DND-41 (cell line): Measurements from ENCODE around the gene UGT1A5.

Experiments used
- ATAC-seq: fragments of 200-7000 bp; cut with Tn5 transposase; 3 replicates; pipeline ENCODE4 v1.9.1; 2021; ENCODE audit warnings: low read depth; ENCODE audit not compliant: insufficient read depth
- DNase-seq: peaks from one replicate; pipeline ENCODE4 v3.0.0-alpha.2; 2020
- H2AFZ ChIP-seq: 2 replicates; pipeline ENCODE4 v1.6.0; 2012; ENCODE audit warnings: low read depth, low read length
- H3K27ac ChIP-seq: 2 replicates; pipeline ENCODE4 v1.5.1; 2012; ENCODE audit warnings: low read length, inconsistent platforms
- H3K27me3 ChIP-seq: fragments of 200-600 bp; sonication (generic); 2 replicates; pipeline ENCODE4 v1.6.0; 2012; ENCODE audit warnings: low read length, mild to moderate bottlenecking, inconsistent platforms; ENCODE audit not compliant: insufficient read depth, poor library complexity
- H3K36me3 ChIP-seq: 2 replicates; pipeline ENCODE4 v1.5.1; 2012; ENCODE audit warnings: low read length, inconsistent platforms; ENCODE audit not compliant: insufficient read depth
- H3K4me1 ChIP-seq: 2 replicates; pipeline ENCODE4 v1.5.1; 2012; ENCODE audit warnings: mild to moderate bottlenecking, low read length; ENCODE audit not compliant: insufficient read depth
- H3K4me2 ChIP-seq: 2 replicates; pipeline ENCODE4 v1.6.0; 2012; ENCODE audit warnings: mild to moderate bottlenecking, moderate library complexity, low read length, inconsistent platforms; ENCODE audit not compliant: insufficient read depth
- H3K4me3 ChIP-seq, 2 experiments: fragments of 200-600 bp in 1 of 2; shearing (Covaris generic) in 1 of 2; 2 replicates each; pipeline ENCODE4 v1.5.1; 2012 to 2016; ENCODE audit warnings: inconsistent platforms in 2 of 2, low read length in 2 of 2, mild to moderate bottlenecking in 2 of 2, low read depth in 1 of 2, moderate library complexity in 1 of 2
- H3K79me2 ChIP-seq: 2 replicates; pipeline ENCODE4 v1.6.0; 2012; ENCODE audit warnings: low read length, inconsistent platforms; ENCODE audit not compliant: insufficient read depth
- H3K9ac ChIP-seq: 2 replicates; pipeline ENCODE4 v1.6.0; 2012; ENCODE audit warnings: low read depth, mild to moderate bottlenecking, inconsistent platforms, low read length, moderate library complexity
- H3K9me3 ChIP-seq: 2 replicates; pipeline ENCODE4 v1.5.1; 2012; ENCODE audit warnings: low read length, moderate library complexity, mild to moderate bottlenecking, inconsistent platforms; ENCODE audit not compliant: insufficient read depth, severe bottlenecking
- H4K20me1 ChIP-seq: 2 replicates; pipeline ENCODE4 v1.6.0; 2012; ENCODE audit warnings: low read length; ENCODE audit not compliant: insufficient read depth
- EZH2 ChIP-seq: IDR thresholded peaks from 3 replicates; pipeline ENCODE4 v1.6.1; 2012; ENCODE audit warnings: borderline replicate concordance, low read depth, mild to moderate bottlenecking, moderate library complexity, low read length, inconsistent platforms; ENCODE audit not compliant: severe bottlenecking
- TF ChIP-seq, protein P1 (sequence below): IDR thresholded peaks from 2 replicates; pipeline ENCODE4 v1.5.1; 2012; ENCODE audit warnings: borderline replicate concordance, low read length, moderate library complexity, mild to moderate bottlenecking; ENCODE audit not compliant: poor library complexity, severe bottlenecking; ENCODE audit errors: extremely low read depth

The UGT1A5 gene

DNA sequence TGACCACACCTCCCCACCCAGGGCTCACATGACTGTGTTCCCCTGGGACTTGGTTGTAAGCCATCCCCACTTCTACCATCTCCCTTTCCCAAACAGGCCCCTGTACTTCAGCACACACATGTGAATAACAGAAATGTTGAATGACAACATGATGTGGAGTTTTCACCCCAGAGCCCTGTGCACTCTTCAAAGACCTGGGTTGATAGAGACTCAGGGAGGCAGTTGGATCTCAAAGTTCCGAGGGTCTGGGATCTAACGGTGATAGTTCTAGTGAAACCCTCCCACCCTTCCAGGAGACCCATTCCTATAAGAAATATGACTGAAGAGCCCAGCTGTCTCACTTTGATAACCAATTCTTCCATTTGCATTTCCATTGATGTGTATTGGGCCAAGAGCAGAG lies 65.3 kb downstream of the UGT1A5 start, which contains the start of gene MROH2A:
TSS of gene MROH2A (plus strand) at position 301 of the 400 bp plus-strand sequence. CDS start 1,029 bp downstream, outside the sequence.
- H3K9me3 ChIP-seq: no peaks in the 10 kb centered on the region
- no peak within 1 kb of the TSS for H3K4me2 ChIP-seq
- no peaks in the 10 kb centered on the region for H3K36me3 ChIP-seq
- DNase-seq (no peak), ATAC-seq (no peak)
- no peak within 1 kb of the TSS for H2AFZ ChIP-seq
- H3K9ac ChIP-seq: no peak within 1 kb of the TSS
- no peaks in the 10 kb centered on the region for H3K79me2 ChIP-seq
- no peak within 1 kb of the TSS for H3K4me3 ChIP-seq
- no peaks in the 10 kb centered on the region for H3K27me3 ChIP-seq
- no peaks in the 10 kb centered on the region for H3K4me1 ChIP-seq
- no peak for TF ChIP-seq EZH2
- TF ChIP-seq, protein P1, sequence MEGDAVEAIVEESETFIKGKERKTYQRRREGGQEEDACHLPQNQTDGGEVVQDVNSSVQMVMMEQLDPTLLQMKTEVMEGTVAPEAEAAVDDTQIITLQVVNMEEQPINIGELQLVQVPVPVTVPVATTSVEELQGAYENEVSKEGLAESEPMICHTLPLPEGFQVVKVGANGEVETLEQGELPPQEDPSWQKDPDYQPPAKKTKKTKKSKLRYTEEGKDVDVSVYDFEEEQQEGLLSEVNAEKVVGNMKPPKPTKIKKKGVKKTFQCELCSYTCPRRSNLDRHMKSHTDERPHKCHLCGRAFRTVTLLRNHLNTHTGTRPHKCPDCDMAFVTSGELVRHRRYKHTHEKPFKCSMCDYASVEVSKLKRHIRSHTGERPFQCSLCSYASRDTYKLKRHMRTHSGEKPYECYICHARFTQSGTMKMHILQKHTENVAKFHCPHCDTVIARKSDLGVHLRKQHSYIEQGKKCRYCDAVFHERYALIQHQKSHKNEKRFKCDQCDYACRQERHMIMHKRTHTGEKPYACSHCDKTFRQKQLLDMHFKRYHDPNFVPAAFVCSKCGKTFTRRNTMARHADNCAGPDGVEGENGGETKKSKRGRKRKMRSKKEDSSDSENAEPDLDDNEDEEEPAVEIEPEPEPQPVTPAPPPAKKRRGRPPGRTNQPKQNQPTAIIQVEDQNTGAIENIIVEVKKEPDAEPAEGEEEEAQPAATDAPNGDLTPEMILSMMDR: no peak
- H3K27ac ChIP-seq: no peak within 1 kb of the TSS
- no peaks in the 10 kb centered on the region for H4K20me1 ChIP-seq

DNA sequence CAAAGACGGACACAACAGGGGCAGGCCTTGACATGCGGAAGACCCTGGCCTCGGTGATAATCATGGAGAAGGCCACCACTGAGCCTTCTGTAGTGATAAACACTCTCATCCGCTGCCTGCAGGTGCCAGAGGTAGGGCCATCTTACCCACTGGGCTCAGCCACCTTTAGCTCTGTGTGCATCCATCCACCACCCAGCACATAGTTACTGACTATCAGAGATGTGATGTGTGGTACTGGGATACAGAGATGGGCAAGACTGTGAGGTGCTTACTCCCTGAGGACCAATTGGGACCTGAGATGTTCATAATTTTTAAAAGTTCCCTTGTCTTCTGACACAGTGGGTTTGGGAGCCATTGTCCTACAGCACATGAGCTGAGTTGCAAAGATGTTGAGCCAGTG lies 67.0 kb downstream of the UGT1A5 start:
- Histone ChIP-seq H3K36me3 (no peaks in the 10 kb centered on the region), H3K27ac (no peak overlapping the region), H3K4me1 (no peaks in the 10 kb centered on the region), H3K9ac (no peak overlapping the region), H3K4me2 (no peak overlapping the region), H3K27me3 (no peaks in the 10 kb centered on the region), H2AFZ (no peak overlapping the region), H3K4me3 (no peak overlapping the region), H3K79me2 (no peaks in the 10 kb centered on the region), H3K9me3 (no peaks in the 10 kb centered on the region), H4K20me1 (no peaks in the 10 kb centered on the region)
- no peak for ATAC-seq
- no peak for TF ChIP-seq EZH2
- TF ChIP-seq, protein P1: no peak
- no peak for DNase-seq

DNA sequence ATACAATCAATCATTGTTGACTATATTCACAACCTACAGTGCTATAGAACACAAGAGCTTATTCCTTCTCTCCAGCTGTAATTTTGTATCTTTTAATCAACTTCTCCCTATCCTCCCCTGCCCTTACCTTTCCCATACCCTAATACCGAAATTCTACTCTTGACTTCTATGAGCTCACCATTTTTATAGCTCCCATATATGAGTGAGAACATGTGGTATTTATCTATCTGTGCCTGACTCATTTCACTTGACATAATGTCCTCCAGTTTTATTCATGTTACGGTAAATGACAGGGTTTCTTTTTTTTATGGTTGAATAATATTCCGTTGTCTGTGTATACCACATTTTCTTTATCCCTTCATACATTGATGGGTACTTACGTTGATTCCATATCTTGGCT lies 68.1 kb downstream of the UGT1A5 start:
- no peaks in the 10 kb centered on the region for H3K9me3 ChIP-seq
- no peak overlapping the region for H3K9ac ChIP-seq
- H3K4me1 ChIP-seq: no peaks in the 10 kb centered on the region
- no peak for TF ChIP-seq EZH2
- TF ChIP-seq, protein P1: no peak
- no peak for DNase-seq
- no peaks in the 10 kb centered on the region for H3K36me3 ChIP-seq
- no peaks in the 10 kb centered on the region for H3K79me2 ChIP-seq
- H3K4me2 ChIP-seq: no peak overlapping the region
- no peaks in the 10 kb centered on the region for H4K20me1 ChIP-seq
- no peak overlapping the region for H3K4me3 ChIP-seq
- no peaks in the 10 kb centered on the region for H3K27me3 ChIP-seq
- H3K27ac ChIP-seq: no peak overlapping the region
- no peak overlapping the region for H2AFZ ChIP-seq
- ATAC-seq: no peak

- Histone ChIP-seq H3K4me3 (no peak overlapping the region), H3K9ac (no peak overlapping the region), H3K4me1 (no peaks in the 10 kb centered on the region), H3K9me3 (no peaks in the 10 kb centered on the region), H3K27ac (no peak overlapping the region), H3K27me3 (no peaks in the 10 kb centered on the region), H4K20me1 (no peaks in the 10 kb centered on the region), H3K79me2 (no peaks in the 10 kb centered on the region), H2AFZ (no peak overlapping the region), H3K4me2 (no peak overlapping the region), H3K36me3 (no peaks in the 10 kb centered on the region)
- DNase-seq (no peak), ATAC-seq (no peak)
- TF ChIP-seq, protein P1: no peak
- no peak for TF ChIP-seq EZH2
Observed at GRCh38 chr2:233789554-233789953, 76.8 kb downstream of the UGT1A5 start.
